Adrenal gland (tissue), 12 donors: ENCODE measurements around the gene PRLHR. TPM values are rescaled to one million over a fixed set of nuclear protein-coding genes. Genes with fewer than 3 reads are reported as not detected.

Source experiments
- DNase-seq, 7 donors: peaks; one replicate each; pipeline ENCODE4 v3.0.0-alpha.2; 2019 to 2020
- H3K27ac ChIP-seq, 5 donors: fragments of 200-600 bp; sonication (generic) in 4 of 5; 1 replicate in 3 of 5; 2 replicates in 2 of 5; pipeline versions ENCODE4 v1.5.1 to v1.8.0; 2016 to 2020; ENCODE audit warnings: mild to moderate bottlenecking in 1 of 5
- H3K27me3 ChIP-seq: fragments of 200-600 bp; 2 replicates; pipeline ENCODE4 v1.8.0; 2021
- H3K36me3 ChIP-seq, 2 donors: fragments of 200-600 bp; replicated peaks in 1 of 2; 1 replicate in 1 of 2; 2 replicates in 1 of 2; pipeline versions ENCODE4 v1.5.1 to v1.8.0; 2018 to 2022
- H3K4me1 ChIP-seq, 2 donors: fragments of 200-600 bp; replicated peaks in 1 of 2; 1 replicate in 1 of 2; 2 replicates in 1 of 2; pipeline versions ENCODE4 v1.5.1 to v1.8.0; 2018 to 2021
- H3K4me3 ChIP-seq, 4 donors: fragments of 200-600 bp; sonication (generic) in 3 of 4; one replicate each; pipeline ENCODE4 v1.5.1; 2016 to 2018
- H3K9me3 ChIP-seq, 3 donors: fragments of 200-600 bp; sonication (generic) in 1 of 3; replicated peaks in 1 of 3; 1 replicate in 2 of 3; 2 replicates in 1 of 3; pipeline versions ENCODE4 v1.5.1 to v1.8.0; 2016 to 2021
- CTCF ChIP-seq, 6 experiments: fragments of 450-650 bp in 4 of 6; fragments of 200-600 bp in 2 of 6; sonication (generic) in 1 of 6; IDR thresholded peaks; 1 replicate in 5 of 6; 2 replicates in 1 of 6; pipeline versions ENCODE4 v1.5.1 to v1.8.0; 2016 to 2021; ENCODE audit warnings: antibody characterized with exemption in 6 of 6, mild to moderate bottlenecking in 2 of 6, moderate library complexity in 1 of 6
- POLR2A ChIP-seq, 2 donors: fragments of 450-650 bp; IDR thresholded peaks; one replicate each; pipeline ENCODE4 v1.6.1; 2017; ENCODE audit warnings: antibody characterized with exemption in 2 of 2, mild to moderate bottlenecking in 2 of 2, moderate library complexity in 1 of 2
- WGBS, 4 donors: extraction: QIAGEN DNeasy Blood & Tissue Kit in 2 of 4; methylation state at CpG; one replicate each; pipeline versions ENCODE4 v1.1.5 to v1.1.7; 2013 to 2017; 5-methylcytosine and 5-hydroxymethylcytosine counted together
- intact Hi-C, 2 donors: fragments of 100-400 bp; cut with DNase I; formaldehyde crosslinking; loops; one replicate each; pipeline versions ENCODE4 v1.14.1 to v1.15.0; 2022 to 2023
- polyA plus RNA-seq, 3 donors: library from polyadenylated mRNA; stranded (reverse); fragments of 200-250 nt in 2 of 3; fragments of 350-450 nt in 1 of 3; fragmentation: Illumina TruSeq in 1 of 3; extraction: RNeasy Lipid Tissue Mini Kit (QIAGEN cat#74804) in 1 of 3; gene quantifications; one replicate each; pipeline ENCODE4 v1.2.3, GENCODE V29; 2013 to 2014
- total RNA-seq, 9 donors: library from RNA; depleted of rRNA in 4 of 9; stranded (reverse); fragments of >200 nt in 4 of 9; fragments of 120-200 nt in 1 of 9; fragmentation: NEBNext Ultra II Directional in 1 of 9; extraction: Animal tissue kit (Norgen Biotek cat#: 25700) in 1 of 9; gene quantifications; one replicate each; pipeline versions ENCODE4 v1.1.0 to v1.2.4, GENCODE V29; 2013 to 2023
- donor health status: healthy with polysubstance abuse.
- donor health status: Bipolar disorder and iron deficiency.
- donor health status: DM: yes; HTN: yes; CAD: no.
- donor health status: DM: no; HTN: no; CAD: no.
- donor health status: DM: no; HTN: no; CAD: no.
- donor health status: DM: yes; HTN: yes; CAD: no.

The PRLHR gene
- total and polyA plus RNA-seq, 12 donors: 0.13 to 23.3 (median 2.7) TPM; not detected in 3

- WGBS, 4 donors: 41 to 51% (median 48%) methylated on average over 10 of the region's 10 CpGs
- no peak for DNase-seq
- Histone ChIP-seq H3K36me3 (no peaks in the 10 kb centered on the region), H3K27me3 (peaks cover 5% of the 10 kb centered on the region), H3K27ac (no peak overlapping the region), H3K4me1 (no peaks in the 10 kb centered on the region), H3K9me3 (peaks cover 0 to 5% (median 0%) of the 10 kb centered on the region in 3 donors), H3K4me3 (no peak overlapping the region)
- intact Hi-C loops: no loop called here
- TF ChIP-seq POLR2A (IDR thresholded peaks at IDR 0.05) (no peak), CTCF (IDR thresholded peaks at IDR 0.05) (no peak)
These were observed 43.8 kb downstream of the PRLHR start for GRCh38 chr10:118551535-118552100.

- H3K4me1 ChIP-seq: no peaks in the 10 kb centered on the region
- WGBS, 4 donors: 86 to 96% (median 93%) methylated on average over 4 to 5 of the region's 5 CpGs
- intact Hi-C loops: no loop called here
These were observed 48.2 kb downstream of the PRLHR start for GRCh38 chr10:118547282-118547681.

GRCh38 chr10:118546479-118546878, 49.0 kb downstream of the PRLHR start:
- no peak for DNase-seq
- Histone ChIP-seq H3K4me3 (no peak overlapping the region), H3K36me3 (no peaks in the 10 kb centered on the region), H3K4me1 (no peaks in the 10 kb centered on the region), H3K27me3 (peaks cover 11% of the 10 kb centered on the region), H3K27ac (no peak overlapping the region), H3K9me3 (no peaks in the 10 kb centered on the region)
- 67 to 77% (median 68%) methylated on average over 2 of the region's 2 CpGs for WGBS, 4 donors
- TF ChIP-seq POLR2A (IDR thresholded peaks at IDR 0.05) (no peak), CTCF (IDR thresholded peaks at IDR 0.05) (no peak)
- intact Hi-C loops: no loop called here

More at GRCh38 chr10:118547282-118547681, 48.2 kb downstream of the PRLHR start:
- Histone ChIP-seq H3K9me3 (no peaks in the 10 kb centered on the region), H3K4me3 (no peak overlapping the region), H3K27ac (no peak overlapping the region), H3K27me3 (peaks cover 11% of the 10 kb centered on the region), H3K36me3 (no peaks in the 10 kb centered on the region)
- no peak for DNase-seq
- no peak for TF ChIP-seq POLR2A (IDR thresholded peaks at IDR 0.05)
- TF ChIP-seq CTCF (IDR thresholded peaks at IDR 0.05): no peak

- intact Hi-C loops: no loop called here
- 67 to 87% (median 73%) methylated on average over 1 of the region's 1 CpG for WGBS, 4 donors
- Histone ChIP-seq H3K27me3 (peaks cover 11% of the 10 kb centered on the region), H3K27ac (no peak overlapping the region), H3K4me1 (no peaks in the 10 kb centered on the region), H3K4me3 (no peak overlapping the region), H3K9me3 (no peaks in the 10 kb centered on the region), H3K36me3 (no peaks in the 10 kb centered on the region)
- TF ChIP-seq POLR2A (IDR thresholded peaks at IDR 0.05) (no peak), CTCF (IDR thresholded peaks at IDR 0.05) (no peak)
- DNase-seq: no peak
These were observed 50.1 kb downstream of the PRLHR start for GRCh38 chr10:118545381-118545780.
